ENCODE measurements around the gene AHDC1. TPM values are rescaled to one million over a fixed set of nuclear protein-coding genes. Genes with fewer than 3 reads are reported as not detected.

AHDC1 gene
- total and polyA plus RNA-seq, 2 of the 13 experiments (the other 11 are each of a cell fraction or from before 2014, with no cell fraction given), result 1.0 to 2.7 TPM

DNA sequence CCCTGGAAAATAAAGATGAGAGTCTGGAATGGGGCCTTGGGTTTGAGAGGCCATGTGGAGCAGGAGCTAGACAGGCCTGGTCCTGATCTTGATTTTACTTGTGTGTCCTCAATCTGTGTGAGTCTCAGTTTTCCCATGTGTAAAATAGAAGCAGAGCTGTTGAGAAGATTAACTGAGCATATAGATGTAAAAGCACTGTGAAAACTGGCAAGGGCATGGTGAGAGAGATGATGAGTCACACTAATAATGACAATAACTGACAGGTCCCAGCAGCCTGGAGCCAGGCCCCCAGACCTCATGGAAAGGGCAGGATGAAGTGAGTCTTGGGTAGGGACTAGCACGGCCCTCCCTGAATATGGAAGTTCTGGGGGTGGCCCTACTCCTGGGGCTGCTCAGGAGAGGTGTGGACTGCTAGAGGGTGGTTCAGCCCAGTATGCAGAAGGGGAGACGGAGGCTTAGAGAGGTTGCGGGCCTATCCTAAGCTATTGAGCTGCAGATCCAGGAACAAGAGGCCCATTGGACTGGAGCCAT, 2.8 kb upstream of the AHDC1 start:
- BruUV-seq (replicated peaks), result no TSS peak
- H3K9ac ChIP-seq (ENCODE audit: insufficient read depth, low read depth, low read length), result no peak overlapping the region; the same call in 1 of the 2 replicates
- 10% methylated on average over 1 of the region's 3 CpGs for WGBS (ENCODE audit: low lambda C conversion rate)
- TF ChIP-seq MBD4 (IDR thresholded peaks at IDR 0.05; ENCODE audit: borderline replicate concordance, low read length) (no peak), ZBTB42 (CRISPR knock-in tag; IDR thresholded peaks at IDR 0.05) (no peak), SRY (CRISPR knock-in tag; IDR thresholded peaks at IDR 0.05) (no peak), ZNF350 (CRISPR knock-in tag; IDR thresholded peaks at IDR 0.05; ENCODE audit: borderline replicate concordance, low read depth) (no peak; the same call in 1 of the 2 replicates), SMAD3 (CRISPR knock-in tag; IDR thresholded peaks at IDR 0.05) (no peak), HES4 (CRISPR knock-in tag; IDR thresholded peaks at IDR 0.05; ENCODE audit: borderline replicate concordance) (no peak), SYNCRIP (IDR thresholded peaks at IDR 0.05; ENCODE audit: insufficient read depth, low read depth, low read length) (no peak), ARNT (IDR thresholded peaks at IDR 0.05) (no peak), ZNF629 (CRISPR knock-in tag; conservative IDR thresholded peaks at IDR 0.05) (peak; percentile 14; the same call in 1 of the 2 replicates), ZBTB7B (CRISPR knock-in tag; IDR thresholded peaks at IDR 0.05) (no peak), FOSL2 (CRISPR knock-in tag; IDR thresholded peaks at IDR 0.05) (peak; percentile 74), ZNF143 (CRISPR knock-in tag; IDR thresholded peaks at IDR 0.05) (no peak), ZNF773 (CRISPR knock-in tag; IDR thresholded peaks at IDR 0.05; ENCODE audit: borderline replicate concordance) (no peak), ZNF761 (CRISPR knock-in tag; conservative IDR thresholded peaks at IDR 0.05) (0 out of 2 replicates have a peak, but pooled peaks have one; percentile 18), DMAP1 (CRISPR knock-in tag; IDR thresholded peaks at IDR 0.05) (no peak), ZNF17 (CRISPR knock-in tag; IDR thresholded peaks at IDR 0.05) (no peak), KLF16 (CRISPR knock-in tag; IDR thresholded peaks at IDR 0.05) (no peak), ZNF354B (CRISPR knock-in tag; IDR thresholded peaks at IDR 0.05) (no peak), SP2 (CRISPR knock-in tag; IDR thresholded peaks at IDR 0.05) (0 out of 2 replicates have a peak, but pooled peaks have one; percentile 30), RELA (CRISPR knock-in tag; IDR thresholded peaks at IDR 0.05) (no peak), ZNF235 (CRISPR knock-in tag; IDR thresholded peaks at IDR 0.05; ENCODE audit: borderline replicate concordance) (no peak)
- TF ChIP-seq, protein P1, sequence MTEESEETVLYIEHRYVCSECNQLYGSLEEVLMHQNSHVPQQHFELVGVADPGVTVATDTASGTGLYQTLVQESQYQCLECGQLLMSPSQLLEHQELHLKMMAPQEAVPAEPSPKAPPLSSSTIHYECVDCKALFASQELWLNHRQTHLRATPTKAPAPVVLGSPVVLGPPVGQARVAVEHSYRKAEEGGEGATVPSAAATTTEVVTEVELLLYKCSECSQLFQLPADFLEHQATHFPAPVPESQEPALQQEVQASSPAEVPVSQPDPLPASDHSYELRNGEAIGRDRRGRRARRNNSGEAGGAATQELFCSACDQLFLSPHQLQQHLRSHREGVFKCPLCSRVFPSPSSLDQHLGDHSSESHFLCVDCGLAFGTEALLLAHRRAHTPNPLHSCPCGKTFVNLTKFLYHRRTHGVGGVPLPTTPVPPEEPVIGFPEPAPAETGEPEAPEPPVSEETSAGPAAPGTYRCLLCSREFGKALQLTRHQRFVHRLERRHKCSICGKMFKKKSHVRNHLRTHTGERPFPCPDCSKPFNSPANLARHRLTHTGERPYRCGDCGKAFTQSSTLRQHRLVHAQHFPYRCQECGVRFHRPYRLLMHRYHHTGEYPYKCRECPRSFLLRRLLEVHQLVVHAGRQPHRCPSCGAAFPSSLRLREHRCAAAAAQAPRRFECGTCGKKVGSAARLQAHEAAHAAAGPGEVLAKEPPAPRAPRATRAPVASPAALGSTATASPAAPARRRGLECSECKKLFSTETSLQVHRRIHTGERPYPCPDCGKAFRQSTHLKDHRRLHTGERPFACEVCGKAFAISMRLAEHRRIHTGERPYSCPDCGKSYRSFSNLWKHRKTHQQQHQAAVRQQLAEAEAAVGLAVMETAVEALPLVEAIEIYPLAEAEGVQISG (CRISPR knock-in tag; IDR thresholded peaks at IDR 0.05), result no peak
- TF ChIP-seq, protein P2, sequence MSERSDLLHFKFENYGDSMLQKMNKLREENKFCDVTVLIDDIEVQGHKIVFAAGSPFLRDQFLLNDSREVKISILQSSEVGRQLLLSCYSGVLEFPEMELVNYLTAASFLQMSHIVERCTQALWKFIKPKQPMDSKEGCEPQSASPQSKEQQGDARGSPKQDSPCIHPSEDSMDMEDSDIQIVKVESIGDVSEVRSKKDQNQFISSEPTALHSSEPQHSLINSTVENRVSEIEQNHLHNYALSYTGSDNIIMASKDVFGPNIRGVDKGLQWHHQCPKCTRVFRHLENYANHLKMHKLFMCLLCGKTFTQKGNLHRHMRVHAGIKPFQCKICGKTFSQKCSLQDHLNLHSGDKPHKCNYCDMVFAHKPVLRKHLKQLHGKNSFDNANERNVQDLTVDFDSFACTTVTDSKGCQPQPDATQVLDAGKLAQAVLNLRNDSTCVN (CRISPR knock-in tag; IDR thresholded peaks at IDR 0.05; ENCODE audit: borderline replicate concordance), result no peak

More for the DNA sequence above, 2.8 kb upstream of the AHDC1 start:
- in situ Hi-C loops (cut with HindIII; ENCODE audit: extremely low pct_ligation_motif_present, low pct_unique_long_range_greater_than_20kb), result loop anchor here (5.0 to 10.0 kb wide), 3 partner anchors 49 to 312 kb away; partner anchors contain the start of gene GPR3
- H3K36me3 ChIP-seq (replicated peaks in 1 of 2; ENCODE audit: control insufficient read depth in 1 of 2, insufficient read depth in 2 of 2, low read length in 2 of 2), result no peaks in the 10 kb centered on the region
- CTCF ChIA-PET (ENCODE audit: low intra/inter-chr PET ratio, low total read pairs), result interaction anchor here (0.9 to 4.9 kb wide), 9 partner anchors 37 to 214 kb away, joined by 3 to 63 read pairs (median 7); partner anchors contain the start of gene GPR3
- no peak overlapping the region for H2AFZ ChIP-seq (ENCODE audit: low read length)
- DNase-seq (ENCODE audit: low spot score), result peak; percentile 53
- intact Hi-C loops (cut with micrococcal nuclease; ENCODE audit: unreplicated experiment), result loop anchor here (1.0 to 5.0 kb wide), 5 partner anchors 50 to 214 kb away; partner anchors contain the start of gene GPR3
- peak overlapping the region; percentile 22 to 66 (median 50); a peak in 5 of 6 replicates for H3K4me3 ChIP-seq (replicated peaks in 1 of 3; ENCODE audit: insufficient read depth in 1 of 3, low read depth in 2 of 3, low read length in 3 of 3)
- peaks cover 6% of the 10 kb centered on the region; the same call in 1 of the 2 replicates for H4K20me1 ChIP-seq (ENCODE audit: insufficient read depth, low read length)
- H3K27me3 ChIP-seq (ENCODE audit: control insufficient read depth in 1 of 2, insufficient read depth in 2 of 2, low read length in 2 of 2), result peaks cover 0 to 8% of the 10 kb centered on the region in 2 experiments; a peak in 1 of 5 replicates
- no peaks in the 10 kb centered on the region for H3K9me3 ChIP-seq (ENCODE audit: low read length)
- POLR2A ChIA-PET, result interaction anchor here (0.7 to 4.6 kb wide), 26 partner anchors 12 to 452 kb away, joined by 3 to 38 read pairs (median 6); partner anchors contain the start of genes FAM76A, IFI6, PPP1R8 and SLC9A1
- peaks cover 9% of the 10 kb centered on the region for H3K79me2 ChIP-seq (ENCODE audit: insufficient read depth, low read length)
- peak; percentile 20 for ATAC-seq
- H3K4me1 ChIP-seq (ENCODE audit: insufficient read depth, low read length), result peaks cover 62% of the 10 kb centered on the region
- no peak for FAIRE-seq
- H3K4me2 ChIP-seq (ENCODE audit: low read depth, low read length), result peak overlapping the region; percentile 92
- H3K27ac ChIP-seq (ENCODE audit: extremely low read length, insufficient read depth, low read length), result peak overlapping the region; percentile 55

All from HepG2 (cell line).